ENCODE results near the gene CHD9.

CHD9 gene

DNA sequence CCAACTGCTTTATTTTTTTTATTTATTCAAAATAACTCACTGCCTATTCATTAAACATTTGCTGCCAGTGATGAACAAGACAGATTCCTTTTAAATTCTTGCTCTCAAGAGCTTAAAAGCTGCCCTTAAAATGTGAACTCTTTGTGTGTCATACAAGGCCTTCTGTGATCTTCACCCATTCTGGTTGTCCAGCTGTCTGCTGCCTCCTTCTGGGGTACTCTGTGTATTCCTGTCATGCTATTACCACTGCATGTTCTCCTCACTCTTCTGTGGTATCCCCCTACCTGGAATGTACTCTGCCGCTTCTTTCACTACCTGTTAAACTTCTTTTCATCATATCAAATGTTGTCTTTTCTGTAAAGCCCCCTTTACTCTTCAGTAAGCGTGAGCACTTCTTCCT lies 165.8 kb downstream of the CHD9 start:
- H3K4me3 ChIP-seq (ENCODE audit: low read depth, low read length) = no peak overlapping the region
- H3K36me3 ChIP-seq = peaks cover 24% of the 10 kb centered on the region
- DNase-seq = peak; percentile 13
- no peaks in the 10 kb centered on the region for H3K27me3 ChIP-seq
- no peaks in the 10 kb centered on the region for H3K9me3 ChIP-seq
- TF ChIP-seq, protein P1, sequence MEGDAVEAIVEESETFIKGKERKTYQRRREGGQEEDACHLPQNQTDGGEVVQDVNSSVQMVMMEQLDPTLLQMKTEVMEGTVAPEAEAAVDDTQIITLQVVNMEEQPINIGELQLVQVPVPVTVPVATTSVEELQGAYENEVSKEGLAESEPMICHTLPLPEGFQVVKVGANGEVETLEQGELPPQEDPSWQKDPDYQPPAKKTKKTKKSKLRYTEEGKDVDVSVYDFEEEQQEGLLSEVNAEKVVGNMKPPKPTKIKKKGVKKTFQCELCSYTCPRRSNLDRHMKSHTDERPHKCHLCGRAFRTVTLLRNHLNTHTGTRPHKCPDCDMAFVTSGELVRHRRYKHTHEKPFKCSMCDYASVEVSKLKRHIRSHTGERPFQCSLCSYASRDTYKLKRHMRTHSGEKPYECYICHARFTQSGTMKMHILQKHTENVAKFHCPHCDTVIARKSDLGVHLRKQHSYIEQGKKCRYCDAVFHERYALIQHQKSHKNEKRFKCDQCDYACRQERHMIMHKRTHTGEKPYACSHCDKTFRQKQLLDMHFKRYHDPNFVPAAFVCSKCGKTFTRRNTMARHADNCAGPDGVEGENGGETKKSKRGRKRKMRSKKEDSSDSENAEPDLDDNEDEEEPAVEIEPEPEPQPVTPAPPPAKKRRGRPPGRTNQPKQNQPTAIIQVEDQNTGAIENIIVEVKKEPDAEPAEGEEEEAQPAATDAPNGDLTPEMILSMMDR (IDR thresholded peaks at IDR 0.05; ENCODE audit: low read depth, low read length) = peak; percentile 42
- peaks cover 3% of the 10 kb centered on the region; the same call in 1 of the 2 replicates for H3K4me1 ChIP-seq

DNA sequence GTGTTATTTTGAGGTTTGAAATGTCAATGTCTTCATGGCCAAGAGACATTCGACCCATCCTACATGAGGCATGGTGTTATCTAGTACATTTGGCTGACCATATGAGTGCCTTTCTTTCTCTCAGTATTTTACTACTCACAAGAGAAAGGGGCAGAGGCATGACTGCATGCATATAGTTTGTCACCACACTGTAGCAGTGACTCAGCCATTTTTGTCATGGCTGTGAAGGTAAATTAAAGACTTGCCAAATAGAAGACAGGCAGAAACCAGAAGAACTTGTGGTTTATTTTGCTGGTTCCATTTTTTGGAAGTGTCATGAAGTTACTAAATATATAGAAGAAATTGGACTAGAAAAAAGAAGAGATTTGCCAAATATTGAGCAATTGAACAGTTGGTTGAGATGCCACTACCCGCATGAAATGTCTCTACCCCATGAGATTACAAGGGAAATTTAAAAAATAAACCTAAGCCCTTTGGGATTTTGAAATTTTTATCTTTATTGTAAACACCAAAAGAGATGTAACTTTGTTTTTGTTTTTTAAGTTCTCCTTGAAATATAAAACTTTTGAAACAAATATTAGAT lies 170.3 kb downstream of the CHD9 start:
- Histone ChIP-seq H3K4me3 (ENCODE audit: low read depth, low read length) (no peak overlapping the region), H3K36me3 (peaks cover 55% of the 10 kb centered on the region), H3K4me1 (no peaks in the 10 kb centered on the region), H3K9me3 (no peaks in the 10 kb centered on the region), H3K27me3 (no peaks in the 10 kb centered on the region)
- DNase-seq = no peak
- TF ChIP-seq, protein P1 (IDR thresholded peaks at IDR 0.05; ENCODE audit: low read depth, low read length) = no peak

DNA sequence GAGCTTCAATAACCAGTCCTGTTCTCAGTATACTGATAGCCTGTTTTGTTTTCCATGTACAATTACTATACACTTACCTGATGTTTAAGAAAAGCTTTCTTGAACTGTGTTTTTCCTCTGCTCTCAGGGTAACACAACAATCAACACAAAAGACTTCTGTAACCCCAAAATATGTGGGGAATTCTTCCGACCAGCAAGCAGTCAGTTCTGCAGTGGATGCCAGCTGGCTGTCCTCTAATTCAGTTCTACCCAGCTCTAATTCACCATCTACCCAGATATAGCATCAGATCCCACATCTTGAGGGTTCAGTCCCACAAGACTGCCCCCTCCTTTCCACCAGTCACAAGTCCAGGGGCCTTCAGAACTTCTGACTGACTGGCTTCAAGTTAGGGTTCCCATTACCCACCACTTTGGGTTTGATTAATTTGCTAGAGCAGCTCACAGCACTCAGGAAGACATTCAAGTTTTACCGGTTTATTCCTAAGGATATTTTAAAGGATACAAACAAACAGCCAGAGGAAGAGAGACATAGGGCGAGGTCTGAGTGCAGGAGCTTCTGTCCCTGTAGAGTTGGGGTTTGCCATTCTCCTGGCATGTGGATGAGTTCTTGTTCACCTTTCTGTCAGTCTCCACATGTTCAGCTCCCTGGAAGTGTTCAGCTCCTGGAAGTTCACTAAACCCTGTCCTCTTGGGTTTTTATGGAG lies 178.2 kb downstream of the CHD9 start:
- Histone ChIP-seq H3K4me1 (no peaks in the 10 kb centered on the region), H3K4me3 (ENCODE audit: low read depth, low read length) (no peak overlapping the region), H3K9me3 (no peaks in the 10 kb centered on the region), H3K27me3 (no peaks in the 10 kb centered on the region), H3K36me3 (peaks cover 84% of the 10 kb centered on the region)
- DNase-seq = no peak
- TF ChIP-seq, protein P1 (IDR thresholded peaks at IDR 0.05; ENCODE audit: low read depth, low read length) = no peak

DNA sequence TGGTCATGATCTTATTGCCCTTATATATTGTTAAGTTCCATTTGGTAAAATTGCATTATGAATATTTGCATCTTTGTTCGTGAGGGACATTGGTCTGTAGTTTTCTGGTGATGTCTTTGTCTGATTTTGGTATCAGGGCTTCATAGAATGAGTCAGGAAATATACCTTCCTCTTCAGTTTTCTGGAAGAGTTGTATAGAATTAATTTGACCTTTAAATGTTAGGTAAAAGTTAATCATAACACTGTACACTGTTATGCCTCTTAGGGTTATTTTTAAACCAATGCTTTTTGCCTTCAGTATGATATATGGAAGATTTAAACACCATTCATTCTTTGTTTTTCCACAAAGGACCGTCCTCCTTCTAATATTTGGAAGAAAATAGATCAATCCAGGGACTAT lies 180.0 kb downstream of the CHD9 start:
- H3K4me1 ChIP-seq = no peaks in the 10 kb centered on the region
- H3K27me3 ChIP-seq = no peaks in the 10 kb centered on the region
- TF ChIP-seq, protein P1 (IDR thresholded peaks at IDR 0.05; ENCODE audit: low read depth, low read length) = no peak
- DNase-seq = no peak
- H3K9me3 ChIP-seq = no peaks in the 10 kb centered on the region
- peaks cover 84% of the 10 kb centered on the region for H3K36me3 ChIP-seq
- no peak overlapping the region for H3K4me3 ChIP-seq (ENCODE audit: low read depth, low read length)

DNA sequence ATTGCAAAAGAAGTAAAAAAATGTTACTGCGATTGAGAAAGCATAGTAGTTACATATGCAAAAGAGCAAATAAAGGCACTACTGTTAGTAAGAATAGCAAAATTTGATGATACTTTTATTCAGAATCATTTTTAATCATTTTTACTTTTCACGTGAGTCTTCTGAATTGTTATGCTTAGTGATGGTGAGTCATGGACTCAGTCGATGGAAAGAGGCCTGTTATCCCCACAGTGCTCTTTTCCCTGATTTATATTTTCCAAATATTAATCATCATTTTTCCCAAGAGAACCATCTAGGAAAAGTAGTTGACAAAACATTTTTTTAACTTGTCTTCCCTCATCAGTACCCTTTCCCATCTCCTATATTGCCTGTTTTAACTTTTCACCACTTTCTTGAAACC lies 181.1 kb downstream of the CHD9 start:
- no peaks in the 10 kb centered on the region for H3K9me3 ChIP-seq
- H3K4me1 ChIP-seq = no peaks in the 10 kb centered on the region
- TF ChIP-seq, protein P1 (IDR thresholded peaks at IDR 0.05; ENCODE audit: low read depth, low read length) = no peak
- peaks cover 78% of the 10 kb centered on the region for H3K36me3 ChIP-seq
- DNase-seq = no peak
- H3K27me3 ChIP-seq = no peaks in the 10 kb centered on the region
- H3K4me3 ChIP-seq (ENCODE audit: low read depth, low read length) = no peak overlapping the region

DNA sequence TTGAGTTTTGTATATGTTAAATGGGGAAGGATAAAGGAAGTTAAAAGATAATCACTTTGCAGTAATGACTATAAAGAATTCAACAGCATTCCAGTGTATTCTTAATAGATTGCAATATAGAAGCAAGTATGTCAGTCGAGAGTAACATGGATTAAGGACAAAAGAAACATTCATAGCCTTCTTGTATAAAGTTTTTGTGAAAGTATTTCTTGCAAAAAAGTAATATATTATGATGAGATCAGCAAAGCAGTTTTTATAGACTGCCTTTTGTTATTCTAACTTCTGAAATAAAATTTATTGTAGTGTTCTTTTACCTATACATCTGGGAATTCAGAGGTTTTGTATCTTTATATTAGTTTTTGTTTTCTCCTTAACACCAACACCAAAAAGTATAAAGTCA lies 194.5 kb downstream of the CHD9 start:
- no peak overlapping the region for H3K4me3 ChIP-seq (ENCODE audit: low read depth, low read length)
- TF ChIP-seq, protein P1 (IDR thresholded peaks at IDR 0.05; ENCODE audit: low read depth, low read length) = no peak
- DNase-seq = no peak
- no peaks in the 10 kb centered on the region for H3K27me3 ChIP-seq
- H3K36me3 ChIP-seq = peaks cover 85% of the 10 kb centered on the region
- no peaks in the 10 kb centered on the region for H3K4me1 ChIP-seq
- no peaks in the 10 kb centered on the region for H3K9me3 ChIP-seq
